ENCODE results near the gene SV2C. TPM values are rescaled to one million over a fixed set of nuclear protein-coding genes. Genes with fewer than 3 reads are reported as not detected.

SV2C gene
- total and polyA plus RNA-seq, 2 donors (not counting 1 experiment from before 2014, with no cell fraction given): not detected

DNA sequence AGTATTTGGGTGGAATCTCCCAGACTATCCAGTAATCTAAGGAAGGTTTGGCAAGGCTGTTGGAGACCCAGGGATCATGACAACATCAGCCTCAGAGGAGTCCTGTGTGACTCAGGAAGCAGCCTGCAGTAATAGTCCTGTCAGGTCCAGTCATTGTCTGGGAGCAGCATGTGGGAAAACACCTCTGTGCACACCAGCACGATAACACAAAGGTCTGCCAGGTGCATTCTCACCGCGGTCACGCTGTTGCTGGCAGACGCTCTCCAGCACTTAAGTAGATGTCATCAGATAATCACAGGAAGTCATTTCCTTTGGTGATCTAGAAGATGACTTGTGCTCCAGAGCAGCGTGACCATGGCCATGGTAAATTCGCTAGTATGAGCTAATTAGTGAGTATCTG, 220.7 kb downstream of the SV2C start:
- H3K79me2 ChIP-seq (ENCODE audit: control insufficient read depth, insufficient read depth, low read length): no peaks in the 10 kb centered on the region
- H3K27me3 ChIP-seq (ENCODE audit: control insufficient read depth, insufficient read depth, low read length): no peaks in the 10 kb centered on the region
- H3K27ac ChIP-seq (ENCODE audit: insufficient read depth, low read length): no peak overlapping the region
- H4K20me1 ChIP-seq (ENCODE audit: control insufficient read depth, extremely low read depth, insufficient read depth, low read length): no peaks in the 10 kb centered on the region
- no peaks in the 10 kb centered on the region for H3K4me1 ChIP-seq (ENCODE audit: control insufficient read depth, extremely low read depth, insufficient read depth, low read length)
- no peaks in the 10 kb centered on the region for H3K36me3 ChIP-seq (ENCODE audit: control insufficient read depth, insufficient read depth, low read length)
- no peak overlapping the region for H2AFZ ChIP-seq (ENCODE audit: low read length)
- no peak overlapping the region for H3K4me2 ChIP-seq (ENCODE audit: extremely low read depth, insufficient read depth, low read length)
- no peak overlapping the region for H3K9ac ChIP-seq (ENCODE audit: insufficient read depth, low read length)
- H3K4me3 ChIP-seq (replicated peaks in 1 of 4; ENCODE audit: control extremely low read depth in 1 of 4, insufficient read depth in 1 of 4, low read depth in 3 of 4, low read length in 4 of 4): no peak overlapping the region
- H3K9me3 ChIP-seq (ENCODE audit: control insufficient read depth, insufficient read depth, low read depth, low read length): no peaks in the 10 kb centered on the region
- no peak for DNase-seq (ENCODE audit: low read depth in 2 of 2)
- TF ChIP-seq, protein P1, sequence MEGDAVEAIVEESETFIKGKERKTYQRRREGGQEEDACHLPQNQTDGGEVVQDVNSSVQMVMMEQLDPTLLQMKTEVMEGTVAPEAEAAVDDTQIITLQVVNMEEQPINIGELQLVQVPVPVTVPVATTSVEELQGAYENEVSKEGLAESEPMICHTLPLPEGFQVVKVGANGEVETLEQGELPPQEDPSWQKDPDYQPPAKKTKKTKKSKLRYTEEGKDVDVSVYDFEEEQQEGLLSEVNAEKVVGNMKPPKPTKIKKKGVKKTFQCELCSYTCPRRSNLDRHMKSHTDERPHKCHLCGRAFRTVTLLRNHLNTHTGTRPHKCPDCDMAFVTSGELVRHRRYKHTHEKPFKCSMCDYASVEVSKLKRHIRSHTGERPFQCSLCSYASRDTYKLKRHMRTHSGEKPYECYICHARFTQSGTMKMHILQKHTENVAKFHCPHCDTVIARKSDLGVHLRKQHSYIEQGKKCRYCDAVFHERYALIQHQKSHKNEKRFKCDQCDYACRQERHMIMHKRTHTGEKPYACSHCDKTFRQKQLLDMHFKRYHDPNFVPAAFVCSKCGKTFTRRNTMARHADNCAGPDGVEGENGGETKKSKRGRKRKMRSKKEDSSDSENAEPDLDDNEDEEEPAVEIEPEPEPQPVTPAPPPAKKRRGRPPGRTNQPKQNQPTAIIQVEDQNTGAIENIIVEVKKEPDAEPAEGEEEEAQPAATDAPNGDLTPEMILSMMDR (conservative IDR thresholded peaks at IDR 0.05 in 1 of 2, IDR thresholded peaks at IDR 0.05 in 1 of 2; ENCODE audit: low read depth in 1 of 2, low read length in 2 of 2): no peak
- no peak for TF ChIP-seq EZH2 (IDR thresholded peaks at IDR 0.05; ENCODE audit: low read length, missing control alignments)

DNA sequence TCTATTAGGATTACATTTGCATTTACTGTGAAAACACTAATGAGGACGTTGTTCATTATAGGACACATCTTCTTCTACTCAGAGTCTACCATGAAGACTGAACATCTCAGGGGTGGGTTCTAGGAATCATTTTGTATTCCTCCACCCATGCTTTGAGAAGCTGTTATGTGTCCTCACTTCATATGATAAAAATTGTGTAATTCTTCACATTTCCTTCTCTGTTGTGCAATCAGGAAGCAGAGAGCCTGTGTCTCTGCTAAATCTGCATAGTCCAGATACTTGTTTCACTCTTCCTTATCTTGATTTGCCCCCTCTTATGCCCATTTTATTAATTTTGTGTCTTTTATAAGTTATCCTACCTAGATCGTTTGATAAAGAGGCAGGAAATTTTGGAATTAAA, 222.1 kb downstream of the SV2C start:
- Histone ChIP-seq H4K20me1 (ENCODE audit: control insufficient read depth, extremely low read depth, insufficient read depth, low read length) (no peaks in the 10 kb centered on the region), H3K9ac (ENCODE audit: insufficient read depth, low read length) (no peak overlapping the region), H3K9me3 (ENCODE audit: control insufficient read depth, insufficient read depth, low read depth, low read length) (no peaks in the 10 kb centered on the region), H3K27ac (ENCODE audit: insufficient read depth, low read length) (no peak overlapping the region), H3K36me3 (ENCODE audit: control insufficient read depth, insufficient read depth, low read length) (no peaks in the 10 kb centered on the region), H2AFZ (ENCODE audit: low read length) (no peak overlapping the region), H3K79me2 (ENCODE audit: control insufficient read depth, insufficient read depth, low read length) (no peaks in the 10 kb centered on the region), H3K4me1 (ENCODE audit: control insufficient read depth, extremely low read depth, insufficient read depth, low read length) (no peaks in the 10 kb centered on the region), H3K4me2 (ENCODE audit: extremely low read depth, insufficient read depth, low read length) (no peak overlapping the region), H3K4me3 (replicated peaks in 1 of 4; ENCODE audit: control extremely low read depth in 1 of 4, insufficient read depth in 1 of 4, low read depth in 3 of 4, low read length in 4 of 4) (no peak overlapping the region), H3K27me3 (ENCODE audit: control insufficient read depth, insufficient read depth, low read length) (no peaks in the 10 kb centered on the region)
- DNase-seq (ENCODE audit: low read depth in 2 of 2): no peak
- TF ChIP-seq, protein P1 (conservative IDR thresholded peaks at IDR 0.05 in 1 of 2, IDR thresholded peaks at IDR 0.05 in 1 of 2; ENCODE audit: low read depth in 1 of 2, low read length in 2 of 2): no peak
- TF ChIP-seq EZH2 (IDR thresholded peaks at IDR 0.05; ENCODE audit: low read length, missing control alignments): no peak

DNA sequence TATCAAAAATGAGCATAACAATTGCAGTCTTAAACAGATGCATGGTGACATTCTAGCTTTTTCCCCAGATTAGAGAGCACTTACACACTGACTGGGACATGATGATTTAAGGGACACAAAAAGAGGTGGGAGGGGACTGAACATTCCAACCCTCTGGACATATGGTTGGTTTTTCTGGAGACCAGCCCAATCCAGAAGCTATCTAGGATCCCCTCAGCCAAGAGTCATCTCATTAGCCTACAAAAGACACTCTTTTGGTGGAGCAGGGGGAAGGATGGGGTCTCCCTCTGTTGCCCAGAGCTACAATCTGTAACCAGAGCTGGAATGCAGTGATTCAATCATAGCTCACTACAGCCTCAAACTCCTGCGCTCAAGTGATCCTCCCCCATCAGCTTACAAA, 222.6 kb downstream of the SV2C start:
- Histone ChIP-seq H3K27me3 (ENCODE audit: control insufficient read depth, insufficient read depth, low read length) (no peaks in the 10 kb centered on the region), H3K9ac (ENCODE audit: insufficient read depth, low read length) (no peak overlapping the region), H3K4me1 (ENCODE audit: control insufficient read depth, extremely low read depth, insufficient read depth, low read length) (no peaks in the 10 kb centered on the region), H3K4me3 (replicated peaks in 1 of 4; ENCODE audit: control extremely low read depth in 1 of 4, insufficient read depth in 1 of 4, low read depth in 3 of 4, low read length in 4 of 4) (no peak overlapping the region), H3K27ac (ENCODE audit: insufficient read depth, low read length) (no peak overlapping the region), H4K20me1 (ENCODE audit: control insufficient read depth, extremely low read depth, insufficient read depth, low read length) (no peaks in the 10 kb centered on the region), H3K9me3 (ENCODE audit: control insufficient read depth, insufficient read depth, low read depth, low read length) (no peaks in the 10 kb centered on the region), H3K4me2 (ENCODE audit: extremely low read depth, insufficient read depth, low read length) (no peak overlapping the region), H3K36me3 (ENCODE audit: control insufficient read depth, insufficient read depth, low read length) (no peaks in the 10 kb centered on the region), H2AFZ (ENCODE audit: low read length) (no peak overlapping the region), H3K79me2 (ENCODE audit: control insufficient read depth, insufficient read depth, low read length) (no peaks in the 10 kb centered on the region)
- TF ChIP-seq EZH2 (IDR thresholded peaks at IDR 0.05; ENCODE audit: low read length, missing control alignments): no peak
- TF ChIP-seq, protein P1 (conservative IDR thresholded peaks at IDR 0.05 in 1 of 2, IDR thresholded peaks at IDR 0.05 in 1 of 2; ENCODE audit: low read depth in 1 of 2, low read length in 2 of 2): no peak
- DNase-seq (ENCODE audit: low read depth in 2 of 2): no peak

All from fibroblast of lung (primary cell).